HepG2 (cell line): ENCODE results near the gene PTH2. TPM values are rescaled to one million over a fixed set of nuclear protein-coding genes. Genes with fewer than 3 reads are reported as not detected.

Experiments
- CC2D1A ChIP-seq: sonication (generic); formaldehyde crosslinking; IDR thresholded peaks from 2 replicates; pipeline ENCODE4 v1.8.1; 2023; ENCODE audit warnings: mild to moderate bottlenecking, missing genetic modification reagents
- CEBPG ChIP-seq: IDR thresholded peaks from 2 replicates; pipeline ENCODE4 v1.6.1; 2016
- FOXM1 ChIP-seq: sonication (generic); formaldehyde crosslinking; IDR thresholded peaks from 2 replicates; pipeline ENCODE4 v1.5.0; 2020; ENCODE audit warnings: missing genetic modification reagents
- GMEB1 ChIP-seq: sonication (generic); formaldehyde crosslinking; IDR thresholded peaks from 2 replicates; pipeline ENCODE4 v1.5.1; 2020; ENCODE audit warnings: missing genetic modification reagents, mild to moderate bottlenecking, borderline replicate concordance
- HNF1B ChIP-seq: sonication (generic); formaldehyde crosslinking; IDR thresholded peaks from 2 replicates; pipeline ENCODE4 v1.5.1; 2020; ENCODE audit warnings: mild to moderate bottlenecking, moderate library complexity, missing genetic modification reagents
- MAF1 ChIP-seq: sonication (generic); formaldehyde crosslinking; IDR thresholded peaks from 2 replicates; pipeline ENCODE4 v1.5.0; 2020; ENCODE audit warnings: missing genetic modification reagents, borderline replicate concordance
- MIER2 ChIP-seq: IDR thresholded peaks from 2 replicates; pipeline ENCODE4 v1.6.1; 2016; ENCODE audit warnings: missing biosample characterization, missing genetic modification reagents
- MXD1 ChIP-seq: sonication (generic); formaldehyde crosslinking; IDR thresholded peaks from 2 replicates; pipeline ENCODE4 v1.4.0; 2020; ENCODE audit warnings: mild to moderate bottlenecking, missing genetic modification reagents
- NCOA2 ChIP-seq: sonication (generic); formaldehyde crosslinking; IDR thresholded peaks from 2 replicates; pipeline ENCODE4 v1.8.0; 2022; ENCODE audit warnings: inconsistent platforms
- NPAS2 ChIP-seq: sonication (generic); formaldehyde crosslinking; IDR thresholded peaks from 2 replicates; pipeline ENCODE4 v1.8.0; 2022; ENCODE audit warnings: mild to moderate bottlenecking, missing genetic modification reagents, borderline replicate concordance
- NRL ChIP-seq: sonication (generic); formaldehyde crosslinking; IDR thresholded peaks from 2 replicates; pipeline ENCODE4 v1.5.0; 2020; ENCODE audit warnings: missing genetic modification reagents, mild to moderate bottlenecking, moderate library complexity, borderline replicate concordance
- PHB2 ChIP-seq: fragments of 450-650 bp; IDR thresholded peaks from 2 replicates; pipeline ENCODE4 v1.6.1; 2018; ENCODE audit not compliant: partially characterized antibody
- RBFOX2 ChIP-seq: fragments of 200-400 bp; formaldehyde crosslinking; IDR thresholded peaks from 2 replicates; pipeline ENCODE4 v1.6.1; 2017; ENCODE audit warnings: low read depth, mild to moderate bottlenecking, low read length
- SPEN ChIP-seq: sonication (generic); formaldehyde crosslinking; IDR thresholded peaks from 2 replicates; pipeline ENCODE4 v1.5.1; 2020; ENCODE audit warnings: low read depth, mild to moderate bottlenecking, missing genetic modification reagents
- ZNF350 ChIP-seq: sonication (generic); formaldehyde crosslinking; IDR thresholded peaks from 2 replicates; pipeline ENCODE4 v1.4.0; 2020; ENCODE audit warnings: mild to moderate bottlenecking, low read depth, missing genetic modification reagents, borderline replicate concordance
- ZNF430 ChIP-seq: sonication (generic); formaldehyde crosslinking; IDR thresholded peaks from 2 replicates; pipeline ENCODE4 v1.9.0; 2021; ENCODE audit warnings: mild to moderate bottlenecking, missing genetic modification reagents
- ZNF441 ChIP-seq: sonication (generic); formaldehyde crosslinking; IDR thresholded peaks from 2 replicates; pipeline ENCODE4 v1.7.0; 2021; ENCODE audit warnings: missing genetic modification reagents, borderline replicate concordance
- ZNF660 ChIP-seq: sonication (generic); formaldehyde crosslinking; IDR thresholded peaks from 2 replicates; pipeline ENCODE4 v1.5.1; 2020; ENCODE audit warnings: mild to moderate bottlenecking, low read depth, missing genetic modification reagents, borderline replicate concordance
- ZNF784 ChIP-seq: sonication (generic); formaldehyde crosslinking; IDR thresholded peaks from 2 replicates; pipeline ENCODE4 v1.5.1; 2020; ENCODE audit warnings: missing genetic modification reagents, mild to moderate bottlenecking, borderline replicate concordance
- polyA plus RNA-seq, 8 experiments: library from polyadenylated mRNA; depleted of rRNA in 3 of 8; stranded (reverse) in 7 of 8; unstranded in 1 of 8; fragments of >200 nt; fragmentation: Illumina TruSeq in 4 of 8; extraction: Trizol in 4 of 8; gene quantifications; 2 replicates each; pipeline versions ENCODE4 v1.2.1 to v1.2.3, GENCODE V29; 2011 to 2016; ENCODE audit warnings: low read depth in 4 of 8, missing spikeins in 1 of 8, mixed read lengths in 1 of 8; ENCODE audit not compliant: insufficient read depth in 1 of 8
- total RNA-seq, 5 experiments: library from RNA; depleted of rRNA; stranded (reverse); fragments of >200 nt; fragmentation: Illumina TruSeq; extraction: Trizol; gene quantifications; 2 replicates each; pipeline ENCODE4 v1.2.3, GENCODE V29; 2016; ENCODE audit warnings: low read depth in 1 of 5
- TF ChIP-seq, protein P1 (sequence below): sonication (generic); formaldehyde crosslinking; IDR thresholded peaks from 2 replicates; pipeline ENCODE4 v1.5.1; 2020; ENCODE audit warnings: mild to moderate bottlenecking, missing genetic modification reagents, borderline replicate concordance
- TF ChIP-seq, protein P2 (sequence below): sonication (generic); formaldehyde crosslinking; conservative IDR thresholded peaks from 2 replicates; pipeline ENCODE4 v1.4.0; 2020; ENCODE audit warnings: missing genetic modification reagents

Gene PTH2
- total and polyA plus RNA-seq, 2 of the 13 experiments (the other 11 are each of a cell fraction or from before 2014, with no cell fraction given): not detected

DNA sequence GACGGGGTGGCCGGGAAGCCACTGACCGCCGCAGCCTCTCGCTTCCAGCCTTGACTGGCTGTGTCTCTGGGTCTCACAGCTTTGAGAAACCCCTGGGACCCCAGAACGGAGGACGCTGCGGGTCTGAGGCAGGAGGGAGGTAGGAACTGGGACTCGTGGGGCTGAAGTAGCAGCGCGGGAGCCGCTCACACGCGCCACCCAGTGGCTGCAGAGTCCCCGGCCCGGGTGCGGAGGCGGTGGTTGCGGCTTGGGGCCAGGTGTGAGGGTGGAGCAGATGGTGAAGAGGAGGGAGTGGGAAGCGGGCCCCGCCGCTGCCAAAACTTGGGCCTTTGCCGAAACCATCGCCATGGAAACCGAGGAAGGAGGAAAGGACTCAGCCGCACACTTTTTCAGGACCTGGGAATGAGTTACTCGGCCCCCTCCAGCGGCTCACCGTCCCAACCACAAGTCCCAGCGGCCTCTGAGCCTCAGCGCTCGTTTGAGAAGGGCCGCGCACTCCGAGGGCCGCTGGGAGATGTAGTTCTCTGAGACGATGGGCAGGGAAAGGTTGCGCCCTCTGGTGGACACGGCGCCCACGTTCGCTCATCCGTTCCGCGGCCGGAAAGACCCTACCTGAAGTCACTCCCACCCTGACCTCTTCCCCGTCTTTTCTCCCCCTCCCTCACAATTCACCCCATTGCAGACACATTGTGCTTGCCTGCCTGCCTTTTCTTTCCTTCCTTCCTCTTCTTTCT, 20.3 kb upstream of the PTH2 start (continued):
- TF ChIP-seq GMEB1 (CRISPR knock-in tag): peak; percentile 90
- no peak for TF ChIP-seq ZNF660 (CRISPR knock-in tag)
- TF ChIP-seq RBFOX2: peak; percentile 69
- no peak for TF ChIP-seq NPAS2
- TF ChIP-seq FOXM1: no peak
- no peak for TF ChIP-seq MAF1 (CRISPR knock-in tag)
- TF ChIP-seq PHB2: no peak
- no peak for TF ChIP-seq HNF1B (CRISPR knock-in tag)
- TF ChIP-seq ZNF784 (CRISPR knock-in tag): peak; percentile 65; the same call in 1 of the 2 replicates
- TF ChIP-seq MIER2 (CRISPR knock-in tag): no peak
- TF ChIP-seq, protein P1, sequence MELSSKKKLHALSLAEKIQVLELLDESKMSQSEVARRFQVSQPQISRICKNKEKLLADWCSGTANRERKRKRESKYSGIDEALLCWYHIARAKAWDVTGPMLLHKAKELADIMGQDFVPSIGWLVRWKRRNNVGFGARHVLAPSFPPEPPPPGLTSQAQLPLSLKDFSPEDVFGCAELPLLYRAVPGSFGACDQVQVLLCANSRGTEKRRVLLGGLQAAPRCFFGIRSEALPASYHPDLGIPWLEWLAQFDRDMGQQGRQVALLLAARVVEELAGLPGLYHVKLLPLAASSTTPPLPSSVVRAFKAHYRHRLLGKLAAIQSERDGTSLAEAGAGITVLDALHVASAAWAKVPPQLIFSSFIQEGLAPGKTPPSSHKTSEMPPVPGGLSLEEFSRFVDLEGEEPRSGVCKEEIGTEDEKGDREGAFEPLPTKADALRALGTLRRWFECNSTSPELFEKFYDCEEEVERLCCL: no peak
- TF ChIP-seq CEBPG (CRISPR knock-in tag): no peak
- TF ChIP-seq, protein P2, sequence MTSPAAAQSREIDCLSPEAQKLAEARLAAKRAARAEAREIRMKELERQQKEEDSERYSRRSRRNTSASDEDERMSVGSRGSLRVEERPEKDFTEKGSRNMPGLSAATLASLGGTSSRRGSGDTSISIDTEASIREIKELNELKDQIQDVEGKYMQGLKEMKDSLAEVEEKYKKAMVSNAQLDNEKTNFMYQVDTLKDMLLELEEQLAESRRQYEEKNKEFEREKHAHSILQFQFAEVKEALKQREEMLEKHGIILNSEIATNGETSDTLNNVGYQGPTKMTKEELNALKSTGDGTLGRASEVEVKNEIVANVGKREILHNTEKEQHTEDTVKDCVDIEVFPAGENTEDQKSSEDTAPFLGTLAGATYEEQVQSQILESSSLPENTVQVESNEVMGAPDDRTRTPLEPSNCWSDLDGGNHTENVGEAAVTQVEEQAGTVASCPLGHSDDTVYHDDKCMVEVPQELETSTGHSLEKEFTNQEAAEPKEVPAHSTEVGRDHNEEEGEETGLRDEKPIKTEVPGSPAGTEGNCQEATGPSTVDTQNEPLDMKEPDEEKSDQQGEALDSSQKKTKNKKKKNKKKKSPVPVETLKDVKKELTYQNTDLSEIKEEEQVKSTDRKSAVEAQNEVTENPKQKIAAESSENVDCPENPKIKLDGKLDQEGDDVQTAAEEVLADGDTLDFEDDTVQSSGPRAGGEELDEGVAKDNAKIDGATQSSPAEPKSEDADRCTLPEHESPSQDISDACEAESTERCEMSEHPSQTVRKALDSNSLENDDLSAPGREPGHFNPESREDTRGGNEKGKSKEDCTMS (CRISPR knock-in tag): no peak
- no peak for TF ChIP-seq ZNF441 (CRISPR knock-in tag)
- TF ChIP-seq MXD1: peak; percentile 50; the same call in 1 of the 2 replicates
- TF ChIP-seq ZNF430 (CRISPR knock-in tag): 0 out of 2 replicates have a peak, but pooled peaks have one; percentile 39
- TF ChIP-seq NCOA2 (CRISPR knock-in tag): no peak
- no peak for TF ChIP-seq NRL (CRISPR knock-in tag)
- no peak for TF ChIP-seq ZNF350 (CRISPR knock-in tag)
- TF ChIP-seq CC2D1A (CRISPR knock-in tag): no peak
- no peak for TF ChIP-seq SPEN (CRISPR knock-in tag)
